Epithelial cell of proximal tubule (primary cell): Measurements from ENCODE around the gene SYNDIG1. TPM values are rescaled to one million over a fixed set of nuclear protein-coding genes. Genes with fewer than 3 reads are reported as not detected.

Source experiments
- DNase-seq: peaks from one replicate; pipeline ENCODE4 v3.0.0-alpha.2; 2011; ENCODE audit warnings: low read depth
- H3K4me3 ChIP-seq: 2 replicates; pipeline ENCODE4 v1.5.1; 2011; ENCODE audit warnings: low read depth, mild to moderate bottlenecking, low read length
- total RNA-seq: library from RNA; depleted of rRNA; stranded (reverse); fragments of >200 nt; gene quantifications from 2 replicates; pipeline ENCODE4 v1.2.3, GENCODE V29; 2015
- TF ChIP-seq, protein P1 (sequence below): conservative IDR thresholded peaks from 2 replicates; pipeline ENCODE4 v1.5.1; 2012; ENCODE audit warnings: low read depth, mild to moderate bottlenecking, low read length

SYNDIG1 gene
- total RNA-seq, 1 donor from 2014 or later: 0.12 TPM

GRCh38 chr20:24559114-24559732 lies 89.8 kb downstream of the SYNDIG1 start:
- TF ChIP-seq, protein P1, sequence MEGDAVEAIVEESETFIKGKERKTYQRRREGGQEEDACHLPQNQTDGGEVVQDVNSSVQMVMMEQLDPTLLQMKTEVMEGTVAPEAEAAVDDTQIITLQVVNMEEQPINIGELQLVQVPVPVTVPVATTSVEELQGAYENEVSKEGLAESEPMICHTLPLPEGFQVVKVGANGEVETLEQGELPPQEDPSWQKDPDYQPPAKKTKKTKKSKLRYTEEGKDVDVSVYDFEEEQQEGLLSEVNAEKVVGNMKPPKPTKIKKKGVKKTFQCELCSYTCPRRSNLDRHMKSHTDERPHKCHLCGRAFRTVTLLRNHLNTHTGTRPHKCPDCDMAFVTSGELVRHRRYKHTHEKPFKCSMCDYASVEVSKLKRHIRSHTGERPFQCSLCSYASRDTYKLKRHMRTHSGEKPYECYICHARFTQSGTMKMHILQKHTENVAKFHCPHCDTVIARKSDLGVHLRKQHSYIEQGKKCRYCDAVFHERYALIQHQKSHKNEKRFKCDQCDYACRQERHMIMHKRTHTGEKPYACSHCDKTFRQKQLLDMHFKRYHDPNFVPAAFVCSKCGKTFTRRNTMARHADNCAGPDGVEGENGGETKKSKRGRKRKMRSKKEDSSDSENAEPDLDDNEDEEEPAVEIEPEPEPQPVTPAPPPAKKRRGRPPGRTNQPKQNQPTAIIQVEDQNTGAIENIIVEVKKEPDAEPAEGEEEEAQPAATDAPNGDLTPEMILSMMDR: no peak
- no peak overlapping the region for H3K4me3 ChIP-seq
- no peak for DNase-seq

GRCh38 chr20:24560571-24561491 lies 91.4 kb downstream of the SYNDIG1 start:
- no peak for DNase-seq
- TF ChIP-seq, protein P1: no peak
- H3K4me3 ChIP-seq: no peak overlapping the region

DNA sequence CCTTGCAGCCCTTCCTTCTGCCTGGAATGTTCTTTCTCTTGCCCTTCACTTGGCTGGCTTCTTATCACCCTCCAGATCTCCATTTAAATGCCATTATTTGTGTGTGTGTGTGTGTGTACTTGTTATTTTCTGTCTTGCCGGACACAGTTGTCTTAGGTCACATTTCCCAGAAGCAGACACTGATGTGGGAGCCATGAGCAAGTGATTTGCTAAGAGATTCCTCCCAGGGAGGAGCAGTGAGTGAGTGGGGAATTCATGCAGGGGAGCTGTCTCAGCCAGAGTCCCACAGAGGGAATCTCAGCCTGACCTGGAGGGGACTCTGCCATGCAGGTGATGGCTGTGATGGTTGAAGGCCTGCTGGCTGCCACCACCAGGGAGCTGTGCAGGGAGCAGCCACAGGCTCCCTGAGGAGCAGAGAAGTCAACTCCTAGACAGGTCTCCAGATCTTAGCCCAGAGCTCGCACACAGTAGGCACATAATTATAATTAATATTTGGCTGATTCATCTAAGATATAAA lies 96.5 kb downstream of the SYNDIG1 start:
- no peak overlapping the region for H3K4me3 ChIP-seq
- no peak for DNase-seq
- TF ChIP-seq, protein P1: no peak

- TF ChIP-seq, protein P1: no peak
- no peak for DNase-seq
- no peak overlapping the region for H3K4me3 ChIP-seq
Measured at GRCh38 chr20:24566656-24567055, 97.2 kb downstream of the SYNDIG1 start.

DNA sequence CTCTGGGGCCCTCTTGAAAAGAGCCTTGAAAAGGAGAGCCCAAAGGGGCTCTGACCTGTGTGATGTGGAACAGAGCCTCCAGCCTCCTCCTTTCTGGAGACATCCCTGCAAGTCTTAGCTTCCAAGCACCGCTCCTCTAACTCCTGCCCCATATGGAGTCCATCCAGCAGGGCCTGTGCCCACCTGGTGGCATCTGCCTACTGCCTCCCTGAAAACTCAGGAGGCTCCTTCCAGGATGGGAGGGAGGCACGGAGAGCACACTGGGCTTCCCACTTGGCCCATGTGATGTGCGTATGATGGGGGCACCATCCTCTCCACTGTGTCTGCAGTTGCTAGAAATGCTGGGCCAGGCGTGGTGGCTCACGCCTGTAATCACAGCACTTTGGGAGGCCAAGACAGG lies 98.1 kb downstream of the SYNDIG1 start:
- no peak for DNase-seq
- no peak overlapping the region for H3K4me3 ChIP-seq
- TF ChIP-seq, protein P1: no peak

GRCh38 chr20:24568842-24569241 lies 99.4 kb downstream of the SYNDIG1 start:
- no peak for DNase-seq
- TF ChIP-seq, protein P1: no peak
- no peak overlapping the region for H3K4me3 ChIP-seq

DNA sequence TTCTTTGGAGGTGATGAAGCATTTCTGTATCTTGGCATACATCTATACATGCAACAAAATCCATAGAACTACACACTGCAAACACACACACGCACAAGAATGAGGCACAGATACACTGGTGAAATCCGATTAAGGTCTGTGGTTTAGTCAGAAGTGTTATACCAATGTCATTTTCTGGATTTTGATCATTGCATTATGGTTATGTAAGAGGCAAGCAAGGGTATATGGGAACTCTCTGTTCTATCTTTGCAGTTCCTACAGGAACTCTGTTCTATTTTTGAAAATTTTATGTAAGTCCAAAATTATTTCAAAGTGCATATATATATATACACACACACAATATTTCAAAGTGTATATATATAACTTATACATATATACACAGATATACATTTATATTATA lies 101.7 kb downstream of the SYNDIG1 start:
- H3K4me3 ChIP-seq: no peak overlapping the region
- no peak for DNase-seq
- TF ChIP-seq, protein P1: no peak
